Activated CD8-positive, alpha-beta memory T cell treated with anti-CD3 and anti-CD28 coated beads, Interleukin-2, amount 50 U/mL, for 4 hours (primary cell): ENCODE results near the gene DNAJC2.
"Not testable (repeated sequence)": the region's sequence is repeated elsewhere in the genome, so short reads cannot be mapped to it uniquely, and the experiment has no call there.

Experiments used
- DNase-seq: peaks from one replicate; pipeline ENCODE4 v3.0.0-alpha.2; 2020

The DNAJC2 gene

DNA sequence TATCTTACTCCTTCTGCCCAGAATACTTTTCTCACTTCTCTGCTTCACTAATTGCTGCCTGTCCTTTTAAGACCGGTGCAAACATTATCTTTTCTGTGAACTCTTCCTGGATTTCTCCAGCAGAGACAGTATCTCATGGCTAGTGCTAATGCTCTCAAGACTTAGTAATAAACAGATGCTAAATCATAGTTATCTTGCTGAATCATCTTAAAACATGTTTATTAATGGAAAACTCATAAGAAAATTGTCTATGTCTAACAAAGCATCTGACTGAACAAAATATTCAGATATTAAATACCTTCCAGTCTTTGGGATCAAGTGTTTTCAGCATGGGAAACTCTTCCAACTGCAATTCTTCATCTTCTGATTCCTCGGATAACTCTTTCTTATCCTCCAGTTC, 3.1 kb downstream of the DNAJC2 start:
- DNase-seq, result no peak

DNA sequence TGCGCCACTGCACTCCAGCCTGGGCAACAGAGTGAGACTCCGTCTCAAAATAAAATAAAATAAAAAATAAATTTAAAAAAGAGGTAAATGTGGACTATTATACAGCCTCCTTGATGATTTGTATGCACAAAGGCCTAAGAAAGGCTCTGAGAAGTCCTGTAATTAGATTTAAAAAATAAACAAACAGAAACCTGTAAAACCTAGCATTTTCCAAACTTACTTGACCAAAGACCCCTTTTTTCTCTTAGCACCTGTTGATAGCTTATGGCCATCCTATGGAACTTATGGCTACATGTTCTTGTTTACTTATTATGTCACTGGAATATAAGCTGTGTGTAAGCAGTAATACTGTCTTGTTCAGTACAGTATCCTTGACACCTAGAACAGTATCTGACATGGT, 5.7 kb downstream of the DNAJC2 start:
- DNase-seq, result no peak

DNA sequence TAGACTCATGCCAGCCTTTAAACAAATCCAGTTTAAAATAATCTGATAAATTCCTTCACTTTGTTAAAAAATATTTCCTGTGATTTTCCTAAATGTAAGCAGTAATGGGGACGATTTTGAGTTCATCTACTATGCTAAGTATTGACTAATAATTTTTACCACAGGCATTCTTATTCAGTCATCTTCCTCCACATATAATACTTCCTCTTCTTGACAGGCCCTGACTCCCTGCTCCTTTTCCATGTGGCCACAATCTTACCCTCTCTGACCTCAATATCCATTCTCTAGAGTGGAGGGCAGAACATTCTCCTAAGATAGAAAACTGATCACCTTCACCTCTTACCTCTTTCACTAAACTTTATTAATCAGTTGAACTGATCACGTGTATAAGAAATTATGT, 7.8 kb downstream of the DNAJC2 start:
- no peak for DNase-seq

- DNase-seq, result no peak
These were observed 18.8 kb downstream of the DNAJC2 start for GRCh38 chr7:103325744-103326143.

DNA sequence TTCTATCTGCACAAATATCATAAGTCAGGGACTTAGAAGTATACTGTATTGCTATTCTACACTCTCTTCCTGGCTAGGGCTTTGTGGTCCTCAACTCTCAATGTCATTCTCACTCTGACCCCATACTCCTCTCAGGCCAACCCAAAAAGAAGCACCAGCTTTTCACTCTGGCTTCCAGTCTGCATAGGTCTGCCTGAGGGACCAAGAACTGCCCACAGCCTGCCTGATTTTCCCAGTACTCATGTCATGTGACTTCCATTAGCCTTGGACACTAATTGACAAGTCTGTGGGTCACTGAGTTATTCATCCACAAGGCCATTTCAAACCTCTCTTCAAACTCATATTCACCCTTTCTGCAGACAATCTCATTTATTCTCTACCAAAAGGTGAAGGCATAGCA, 27.6 kb downstream of the DNAJC2 start:
- no peak for DNase-seq

DNA sequence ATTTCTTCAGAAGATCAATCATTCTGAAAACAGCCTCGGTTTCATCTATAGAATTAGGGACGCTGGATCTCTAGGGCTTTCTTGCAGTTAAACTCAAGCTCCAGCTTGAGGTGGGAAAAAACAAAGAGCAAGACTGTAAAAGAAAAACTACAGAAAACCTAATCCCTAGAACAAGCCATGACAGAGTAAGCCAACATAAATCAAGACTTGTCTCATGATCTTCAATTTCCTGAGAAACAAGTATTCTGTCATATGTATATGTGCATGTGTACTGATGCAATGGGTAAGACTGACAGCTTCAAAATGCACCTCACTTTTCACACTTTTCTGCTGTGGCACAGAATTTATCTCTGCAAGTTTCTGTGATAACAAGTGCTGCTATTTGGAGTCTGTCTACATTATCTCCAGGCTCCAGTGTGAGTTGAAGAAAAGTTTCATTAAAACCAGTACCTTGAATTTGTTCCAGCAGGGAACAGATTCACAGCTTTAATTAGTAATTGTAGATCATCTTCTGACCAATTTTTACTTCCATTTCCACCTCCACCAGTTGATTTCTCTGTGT, 28.1 kb downstream of the DNAJC2 start:
- no peak for DNase-seq

DNA sequence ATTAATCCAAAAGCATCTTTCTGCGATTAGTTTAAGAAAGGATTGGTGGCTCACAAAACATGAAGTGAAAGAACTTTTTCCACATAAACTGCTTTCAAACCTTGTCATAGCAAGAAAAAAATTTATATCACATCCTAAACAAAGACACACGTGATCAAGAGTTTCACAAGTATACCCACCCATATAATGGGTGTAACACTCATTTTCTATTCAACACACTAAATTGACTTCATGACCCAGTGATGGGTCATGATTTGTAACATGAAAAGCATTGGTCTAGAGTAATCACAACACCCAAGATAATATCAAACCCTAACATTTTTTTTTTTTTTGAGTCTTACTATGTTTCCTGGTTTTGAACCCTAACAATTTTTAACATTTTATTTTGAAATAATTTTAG, 29.7 kb downstream of the DNAJC2 start:
- DNase-seq, result no peak

GRCh38 chr7:103307503-103308231, 36.9 kb downstream of the DNAJC2 start:
- DNase-seq, result no peak

- no peak for DNase-seq
These were observed 43.1 kb downstream of the DNAJC2 start for GRCh38 chr7:103301441-103301840.

DNA sequence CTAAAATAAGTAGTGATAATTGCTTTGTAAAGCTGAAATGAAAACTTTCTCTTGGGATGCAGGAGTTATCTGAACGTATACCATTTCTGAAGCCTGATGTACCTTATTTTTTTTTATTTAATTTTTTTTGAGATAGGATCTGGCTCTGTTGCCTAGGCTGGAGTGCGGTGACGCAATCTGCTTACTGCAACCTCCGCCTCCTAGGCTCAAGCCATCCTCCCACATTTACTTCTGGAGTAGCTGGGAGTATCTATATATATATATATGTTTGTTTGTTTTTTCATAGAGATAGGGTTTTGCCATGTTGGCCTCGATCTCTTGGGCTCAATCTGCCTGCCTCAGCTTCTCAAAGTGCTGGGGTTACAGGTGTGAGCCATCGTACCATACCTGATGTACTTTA, 44.9 kb downstream of the DNAJC2 start:
- DNase-seq, result no peak

- DNase-seq, result no peak
These were observed 46.8 kb downstream of the DNAJC2 start for GRCh38 chr7:103297837-103298179.

GRCh38 chr7:103296901-103297836, 47.4 kb downstream of the DNAJC2 start, which contains the start of gene PMPCB:
TSS of gene PMPCB (plus strand) at chr7:103297435. CDS start at chr7:103297460, 25 bp downstream.
- peak; percentile 97 for DNase-seq

- no peak for DNase-seq
These were observed 51.0 kb downstream of the DNAJC2 start for GRCh38 chr7:103293526-103293925.

DNA sequence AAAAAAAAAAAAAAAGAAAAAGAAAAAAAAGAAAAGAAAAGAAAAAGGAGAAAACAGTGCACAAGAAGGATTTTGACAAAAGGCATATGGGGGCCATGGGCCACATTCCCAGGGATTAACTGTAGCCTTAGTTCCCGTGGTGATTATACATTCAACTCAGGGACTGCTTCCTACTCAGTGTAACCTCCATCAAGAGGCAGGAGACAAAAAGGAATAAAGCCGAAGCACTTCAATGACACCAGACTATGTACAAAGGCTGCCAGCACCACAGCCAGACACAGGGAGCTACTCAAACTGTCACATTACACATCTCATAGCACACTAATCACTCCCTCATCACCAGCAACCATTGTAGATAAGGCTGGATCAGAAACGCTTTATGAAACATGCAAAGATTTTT, 52.4 kb downstream of the DNAJC2 start:
- DNase-seq, result no peak

GRCh38 chr7:103282802-103283427, 61.7 kb downstream of the DNAJC2 start:
- DNase-seq, result not testable (repeated sequence)

DNA sequence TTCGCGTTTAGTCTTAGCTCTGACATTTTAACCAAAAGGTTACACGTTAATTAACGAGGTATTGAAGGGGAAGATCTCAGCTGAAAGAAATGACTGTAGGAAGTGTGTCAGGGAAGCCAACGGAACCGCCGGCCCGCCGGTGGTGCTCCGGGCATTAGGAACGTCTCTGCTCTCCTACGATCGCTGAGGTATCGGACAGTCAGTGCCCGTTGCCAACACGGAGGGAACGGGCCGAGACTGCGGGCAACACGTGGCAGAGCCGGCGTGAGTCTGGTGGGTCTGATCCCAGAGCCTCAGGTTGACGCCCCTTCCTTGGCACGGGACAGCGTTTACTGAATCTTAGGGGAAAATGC, 63.8 kb downstream of the DNAJC2 start:
- peak; percentile 24 for DNase-seq

DNA sequence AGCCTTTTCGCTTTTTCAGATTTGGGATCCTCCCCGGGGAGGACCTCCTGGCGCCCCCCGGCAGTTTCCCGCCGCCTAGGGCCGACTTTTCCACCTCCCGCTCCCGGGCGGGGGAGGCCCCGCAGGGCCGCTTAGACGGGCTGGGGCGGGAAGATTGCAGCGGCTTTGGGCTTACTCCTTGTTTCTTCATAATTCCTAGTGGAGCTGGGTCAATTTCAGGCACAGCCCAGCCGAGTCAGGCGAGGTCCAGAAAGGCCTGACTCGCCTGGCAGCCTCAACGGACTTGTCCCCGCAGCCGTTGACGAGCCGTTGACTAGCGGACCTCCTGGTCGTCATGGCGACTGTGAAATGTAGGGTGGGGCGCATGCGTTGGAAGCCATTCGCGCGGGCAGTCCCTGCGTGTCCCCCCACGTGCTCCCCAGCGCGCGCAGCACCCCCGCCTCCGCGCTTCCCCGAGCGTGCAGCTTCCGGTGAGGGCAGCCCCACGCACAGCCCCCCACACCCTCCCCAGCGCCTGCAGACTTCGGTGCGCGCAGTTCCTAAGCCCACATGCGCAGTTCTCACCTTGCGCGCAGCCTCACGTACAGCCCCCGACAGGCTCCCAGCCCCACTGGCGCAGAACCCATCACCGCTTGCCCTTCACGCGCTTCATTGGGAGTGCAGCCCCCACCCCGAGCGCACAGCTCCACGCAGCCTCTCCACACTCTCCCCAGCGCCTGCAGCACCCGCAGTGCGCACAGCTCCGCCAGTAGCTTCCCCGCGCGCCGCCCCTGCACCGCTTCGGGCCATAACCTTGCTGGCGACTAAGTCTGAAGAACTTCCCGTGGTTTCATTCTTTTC, 64.4 kb downstream of the DNAJC2 start:
- peak; percentile 94 for DNase-seq

GRCh38 chr7:103279636-103279962, 65.0 kb downstream of the DNAJC2 start:
- DNase-seq, result not testable (repeated sequence)

GRCh38 chr7:103278195-103278594, 66.4 kb downstream of the DNAJC2 start:
- not testable (repeated sequence) for DNase-seq

DNA sequence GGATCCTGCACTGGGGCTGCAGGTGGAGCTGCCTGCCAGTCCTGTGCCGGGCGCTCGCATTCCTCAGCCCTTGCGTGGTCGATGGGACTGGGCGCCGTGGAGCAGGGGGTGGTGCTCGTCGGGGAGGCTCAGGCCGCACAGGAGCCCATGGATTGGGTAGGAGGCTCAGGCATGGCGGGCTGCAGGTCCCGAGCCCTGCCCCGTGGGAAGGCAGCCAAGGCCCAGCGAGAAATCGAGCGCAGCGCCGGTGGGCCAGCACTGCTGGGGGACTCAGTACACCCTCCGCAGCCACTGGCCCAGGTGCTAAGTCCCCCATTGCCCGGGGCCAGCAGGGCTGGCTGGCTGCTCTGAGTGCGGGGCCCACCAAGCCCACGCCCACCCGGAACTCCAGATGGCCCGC, 69.7 kb downstream of the DNAJC2 start:
- not testable (repeated sequence) for DNase-seq

DNA sequence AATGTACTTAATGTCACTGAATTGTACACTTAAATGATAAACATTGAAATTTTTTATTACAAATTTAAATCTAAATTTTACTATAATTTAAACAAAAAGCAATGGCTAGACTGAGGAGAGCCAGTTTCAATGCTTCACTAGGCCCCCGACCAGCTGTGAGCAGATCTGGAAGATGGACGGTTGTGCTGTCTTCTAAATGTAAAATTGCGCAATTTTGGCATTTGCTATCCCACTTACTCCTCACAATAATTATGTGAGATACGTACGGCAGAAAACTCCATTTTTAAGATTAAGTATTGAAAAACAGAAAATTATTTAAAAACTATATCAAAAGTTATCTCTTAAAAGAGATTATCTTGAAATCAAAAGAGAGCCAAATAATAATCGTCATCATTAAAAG, 71.2 kb downstream of the DNAJC2 start:
- not testable (repeated sequence) for DNase-seq

GRCh38 chr7:103266229-103266628, 78.3 kb downstream of the DNAJC2 start:
- not testable (repeated sequence) for DNase-seq

GRCh38 chr7:103264054-103264453, 80.5 kb downstream of the DNAJC2 start:
- not testable (repeated sequence) for DNase-seq
